SHP77 treated with DMSO at 0.1 percent for 48 hours (cell line): Measurements from ENCODE around the gene RANGAP1.

Experiments used
- DNase-seq: peaks from one replicate; lab custom pipeline; 2025; lab: John Stamatoyannopoulos, UW

RANGAP1 gene

GRCh38 chr22:41285820-41286638 lies at the start of gene RANGAP1:
Gene RANGAP1 (minus strand): TSS chr22:41286187. CDS start chr22:41281044, 5,143 bp downstream.
- peak; percentile 99 for DNase-seq

- no peak for DNase-seq
These were observed 49.1 kb upstream of the RANGAP1 start for GRCh38 chr22:41334951-41335635.

GRCh38 chr22:41334215-41334614 lies 48.2 kb upstream of the RANGAP1 start:
- no peak for DNase-seq

- no peak for DNase-seq
These were observed 47.8 kb upstream of the RANGAP1 start for GRCh38 chr22:41333806-41334205.

- DNase-seq, result no peak
These were observed 46.4 kb upstream of the RANGAP1 start for GRCh38 chr22:41332217-41332939.

- DNase-seq, result no peak
These were observed 44.2 kb upstream of the RANGAP1 start for GRCh38 chr22:41330169-41330568.

- DNase-seq, result no peak
These were observed 41.1 kb upstream of the RANGAP1 start for GRCh38 chr22:41327124-41327523.

GRCh38 chr22:41324821-41325528 lies 39.0 kb upstream of the RANGAP1 start:
- DNase-seq, result no peak

- no peak for DNase-seq
These were observed 34.6 kb upstream of the RANGAP1 start for GRCh38 chr22:41320416-41321240.

GRCh38 chr22:41315586-41315985 lies 29.6 kb upstream of the RANGAP1 start:
- DNase-seq, result no peak

- DNase-seq, result no peak
These were observed 28.8 kb upstream of the RANGAP1 start for GRCh38 chr22:41314821-41315220.

- DNase-seq, result no peak
These were observed 25.5 kb upstream of the RANGAP1 start for GRCh38 chr22:41311487-41311886.

- no peak for DNase-seq
These were observed 24.3 kb upstream of the RANGAP1 start for GRCh38 chr22:41310336-41310735.

GRCh38 chr22:41308544-41308947 lies 22.6 kb upstream of the RANGAP1 start:
- DNase-seq, result no peak

GRCh38 chr22:41308054-41308453 lies 22.1 kb upstream of the RANGAP1 start:
- no peak for DNase-seq

GRCh38 chr22:41305646-41306045 lies 19.7 kb upstream of the RANGAP1 start:
- no peak for DNase-seq

GRCh38 chr22:41302811-41303210 lies 16.8 kb upstream of the RANGAP1 start:
- DNase-seq, result no peak

- no peak for DNase-seq
These were observed 16.2 kb upstream of the RANGAP1 start for GRCh38 chr22:41302021-41302767.

GRCh38 chr22:41301085-41302020 lies 15.4 kb upstream of the RANGAP1 start, which contains the start of gene ZC3H7B:
Gene ZC3H7B (plus strand): TSS chr22:41301525. CDS start chr22:41320661, 19,136 bp downstream.
- peak; percentile 72 for DNase-seq
